Neural cell (in vitro differentiated cells): Measurements from ENCODE around the gene WDR54. TPM values are rescaled to one million over a fixed set of nuclear protein-coding genes. Genes with fewer than 3 reads are reported as not detected.

Source experiments
- H2AFZ ChIP-seq: fragments of 200-600, 300-800 bp; sonication (generic), shearing (Covaris generic); 2 replicates; pipeline ENCODE4 v1.6.0; 2014; ENCODE audit warnings: low read depth, mild to moderate bottlenecking, antibody characterized with exemption, low read length, moderate library complexity
- H3F3A ChIP-seq: fragments of 200-600 bp; shearing (Covaris generic); 2 replicates; pipeline ENCODE4 v1.6.1; 2016; ENCODE audit warnings: mild to moderate bottlenecking, moderate library complexity, mixed read lengths, antibody characterized with exemption, low read length; ENCODE audit not compliant: insufficient read depth, poor library complexity, severe bottlenecking
- H3K27ac ChIP-seq: fragments of 200-600, 300-800 bp; sonication (generic), shearing (Covaris generic); 2 replicates; pipeline ENCODE4 v1.5.1; 2014; ENCODE audit warnings: mild to moderate bottlenecking, low read length, moderate library complexity
- H3K27me3 ChIP-seq: fragments of 300-800, 200-600 bp; sonication (generic), shearing (Covaris generic); 2 replicates; pipeline ENCODE4 v1.6.0; 2014; ENCODE audit warnings: mild to moderate bottlenecking, low read depth, low read length, moderate library complexity; ENCODE audit not compliant: insufficient read depth
- H3K36me3 ChIP-seq: fragments of 300-800, 200-600 bp; sonication (generic), shearing (Covaris generic); 2 replicates; pipeline ENCODE4 v1.5.1; 2014; ENCODE audit warnings: mild to moderate bottlenecking, antibody characterized with exemption, low read length, moderate library complexity; ENCODE audit not compliant: insufficient read depth
- H3K4me2 ChIP-seq: fragments of 300-800, 200-600 bp; sonication (generic), shearing (Covaris generic); 2 replicates; pipeline ENCODE4 v1.6.0; 2014; ENCODE audit warnings: mild to moderate bottlenecking, low read length
- H3K4me3 ChIP-seq: fragments of 300-800, 200-600 bp; sonication (generic), shearing (Covaris generic); 2 replicates; pipeline ENCODE4 v1.5.1; 2014; ENCODE audit warnings: mild to moderate bottlenecking, low read length, moderate library complexity
- H3K79me2 ChIP-seq: fragments of 200-600 bp; shearing (Covaris generic); replicated peaks from 2 replicates; pipeline ENCODE4 v1.6.0; 2014; ENCODE audit warnings: mild to moderate bottlenecking, low read length, moderate library complexity; ENCODE audit not compliant: insufficient read depth
- H3K9ac ChIP-seq: fragments of 300-800, 200-600 bp; sonication (generic), shearing (Covaris generic); 2 replicates; pipeline ENCODE4 v1.6.1; 2016; ENCODE audit warnings: mild to moderate bottlenecking, low read length, mixed read lengths
- H3K9me2 ChIP-seq: fragments of 200-600 bp; shearing (Covaris generic); 2 replicates; pipeline ENCODE4 v1.6.1; 2016; ENCODE audit warnings: mild to moderate bottlenecking, low read length, mixed read lengths; ENCODE audit not compliant: insufficient read depth
- H3K9me3 ChIP-seq: fragments of 200-600, 300-800 bp; sonication (generic), shearing (Covaris generic); 2 replicates; pipeline ENCODE4 v1.6.1; 2016; ENCODE audit warnings: mild to moderate bottlenecking, mixed run types, low read length, moderate library complexity, mixed read lengths
- H4K20me1 ChIP-seq: fragments of 200-600 bp; shearing (Covaris generic); 2 replicates; pipeline ENCODE4 v1.6.1; 2016; ENCODE audit warnings: mild to moderate bottlenecking, mixed run types; ENCODE audit not compliant: insufficient read depth
- EP300 ChIP-seq: fragments of 450-650 bp; conservative IDR thresholded peaks from 2 replicates; pipeline ENCODE4 v1.6.1; 2014; ENCODE audit warnings: antibody characterized with exemption, mild to moderate bottlenecking, moderate library complexity; ENCODE audit not compliant: poor library complexity, severe bottlenecking
- EZH2 ChIP-seq: fragments of 200-600, 300-800 bp; shearing (Covaris generic), sonication (generic); IDR thresholded peaks from 2 replicates; pipeline ENCODE4 v1.6.1; 2014; ENCODE audit warnings: antibody characterized with exemption, low read length, borderline replicate concordance, mild to moderate bottlenecking; ENCODE audit not compliant: insufficient read depth, poor library complexity, severe bottlenecking
- MXI1 ChIP-seq: fragments of 450-650 bp; conservative IDR thresholded peaks from 2 replicates; pipeline ENCODE4 v1.6.1; 2014; ENCODE audit warnings: antibody characterized with exemption, mild to moderate bottlenecking; ENCODE audit not compliant: poor library complexity, severe bottlenecking
- POLR2AphosphoS5 ChIP-seq: IDR thresholded peaks from 2 replicates; pipeline ENCODE4 v1.6.1; 2012
- RAD21 ChIP-seq: fragments of 450-650 bp; conservative IDR thresholded peaks from 2 replicates; pipeline ENCODE4 v1.6.1; 2014; ENCODE audit warnings: antibody characterized with exemption, mild to moderate bottlenecking, moderate library complexity
- SMC3 ChIP-seq: fragments of 450-650 bp; conservative IDR thresholded peaks from 2 replicates; pipeline ENCODE4 v1.6.1; 2014; ENCODE audit warnings: antibody characterized with exemption, mild to moderate bottlenecking, moderate library complexity; ENCODE audit not compliant: poor library complexity
- TAF1 ChIP-seq: IDR thresholded peaks from 2 replicates; pipeline ENCODE4 v1.6.1; 2012; ENCODE audit warnings: low read depth
- polyA plus RNA-seq: library from polyadenylated mRNA; depleted of rRNA; stranded (reverse); fragments of >200 nt; gene quantifications from 2 replicates; pipeline ENCODE4 v1.2.3, GENCODE V29; 2014
- TF ChIP-seq, protein P1 (sequence below): IDR thresholded peaks from 2 replicates; pipeline ENCODE4 v1.6.1; 2012; ENCODE audit warnings: borderline replicate concordance
- TF ChIP-seq, protein P2 (sequence below): fragments of 450-650 bp; IDR thresholded peaks from 2 replicates; pipeline ENCODE4 v1.5.1; 2014; ENCODE audit warnings: antibody characterized with exemption, mild to moderate bottlenecking, moderate library complexity; ENCODE audit not compliant: poor library complexity, severe bottlenecking

WDR54 gene
- polyA plus RNA-seq, 1 donor from 2014 or later = 110 TPM

DNA sequence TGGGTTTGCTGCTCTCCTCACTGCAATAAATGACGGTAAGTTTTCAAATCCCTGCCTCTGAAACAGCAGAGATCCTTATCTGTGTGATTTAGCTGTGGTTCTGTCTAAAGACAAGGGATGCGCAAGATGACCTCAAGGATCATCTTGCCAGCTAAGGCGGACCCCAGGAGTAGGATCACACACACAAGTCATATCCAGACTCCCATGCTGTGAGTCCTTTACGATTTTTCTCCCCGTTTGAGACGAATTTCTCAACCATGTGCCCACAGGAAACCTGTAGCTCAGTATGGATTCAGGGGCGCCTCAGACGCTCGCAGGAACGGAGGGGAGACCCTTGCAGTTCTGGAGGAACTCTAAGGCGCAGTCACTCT is 30.3 kb upstream of the WDR54 start:
- H3K79me2 ChIP-seq = peaks cover 53% of the 10 kb centered on the region
- TF ChIP-seq EZH2 (no peak), SMC3 (no peak), TAF1 (no peak), MXI1 (peak; percentile 76)

DNA sequence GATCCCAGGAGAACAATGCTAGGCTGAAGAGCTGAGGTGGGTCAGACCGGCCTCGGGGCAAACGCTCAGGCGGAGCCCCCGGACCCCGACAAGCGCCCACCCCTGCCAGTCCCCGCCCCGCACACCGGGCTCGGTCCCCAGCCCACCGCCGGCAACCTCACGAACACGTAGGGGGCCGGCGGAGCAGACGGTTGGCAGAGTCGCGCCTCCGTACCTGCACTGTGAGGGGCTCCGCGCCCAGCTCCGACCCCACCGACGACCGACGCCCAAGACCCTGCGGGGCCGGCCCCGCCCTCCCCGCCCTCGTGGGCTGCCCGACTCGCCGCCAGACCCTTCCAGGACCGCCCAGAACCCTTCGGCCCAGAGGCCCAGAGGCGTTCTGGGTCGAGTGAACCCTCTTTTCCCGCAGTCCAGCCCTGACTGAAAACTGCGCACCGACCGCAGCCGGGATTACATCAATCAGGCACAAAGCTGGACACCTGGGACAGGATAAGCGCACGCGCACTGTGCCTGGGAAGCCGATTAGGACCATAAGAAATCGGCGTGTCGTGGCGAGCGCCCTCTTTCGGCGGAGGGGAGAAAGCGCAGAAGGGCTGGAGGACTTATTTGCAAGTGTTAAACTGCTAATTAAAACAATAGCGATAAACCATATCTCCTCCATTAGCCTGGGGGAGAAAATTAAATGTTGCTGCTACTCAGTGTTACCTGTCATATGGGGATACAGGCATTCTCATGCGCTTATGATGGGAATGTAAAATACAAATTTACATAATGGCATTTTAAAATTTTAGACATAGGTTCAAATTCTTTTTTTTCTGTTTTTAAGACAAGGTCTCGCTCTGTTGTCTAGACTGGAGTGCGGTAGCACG is 29.7 kb upstream of the WDR54 start:
- Histone ChIP-seq H3K4me2 (peak overlapping the region; percentile 95), H3K9ac (peak overlapping the region; percentile 78), H3K9me2 (no peaks in the 10 kb centered on the region)

More for the DNA sequence above, 30.3 kb upstream of the WDR54 start:
- H3K36me3 ChIP-seq = no peaks in the 10 kb centered on the region
- H3K27me3 ChIP-seq = no peaks in the 10 kb centered on the region
- H3K9me3 ChIP-seq = no peaks in the 10 kb centered on the region
- no peaks in the 10 kb centered on the region for H3K9me2 ChIP-seq
- H3F3A ChIP-seq = no peaks in the 10 kb centered on the region
- H4K20me1 ChIP-seq = no peaks in the 10 kb centered on the region
- peak overlapping the region; percentile 95 for H3K4me2 ChIP-seq
- H3K4me3 ChIP-seq = peak overlapping the region; percentile 84
- H3K9ac ChIP-seq = peak overlapping the region; percentile 78
- peak overlapping the region; percentile 87 for H3K27ac ChIP-seq
- H2AFZ ChIP-seq = peak overlapping the region; percentile 66

More for the DNA sequence above, 29.7 kb upstream of the WDR54 start:
- Histone ChIP-seq H3K27me3 (no peaks in the 10 kb centered on the region), H4K20me1 (no peaks in the 10 kb centered on the region), H2AFZ (peak overlapping the region; percentile 66), H3K36me3 (no peaks in the 10 kb centered on the region), H3K27ac (peak overlapping the region; percentile 87), H3K9me3 (no peaks in the 10 kb centered on the region), H3K79me2 (peaks cover 47% of the 10 kb centered on the region), H3F3A (no peaks in the 10 kb centered on the region), H3K4me3 (peak overlapping the region; percentile 84)
- TF ChIP-seq EZH2 (no peak), MXI1 (no peak), SMC3 (peak; percentile 85), TAF1 (peak; percentile 75), POLR2AphosphoS5 (peak; percentile 85), RAD21 (peak; percentile 81), EP300 (peak; percentile 51)
- TF ChIP-seq, protein P1, sequence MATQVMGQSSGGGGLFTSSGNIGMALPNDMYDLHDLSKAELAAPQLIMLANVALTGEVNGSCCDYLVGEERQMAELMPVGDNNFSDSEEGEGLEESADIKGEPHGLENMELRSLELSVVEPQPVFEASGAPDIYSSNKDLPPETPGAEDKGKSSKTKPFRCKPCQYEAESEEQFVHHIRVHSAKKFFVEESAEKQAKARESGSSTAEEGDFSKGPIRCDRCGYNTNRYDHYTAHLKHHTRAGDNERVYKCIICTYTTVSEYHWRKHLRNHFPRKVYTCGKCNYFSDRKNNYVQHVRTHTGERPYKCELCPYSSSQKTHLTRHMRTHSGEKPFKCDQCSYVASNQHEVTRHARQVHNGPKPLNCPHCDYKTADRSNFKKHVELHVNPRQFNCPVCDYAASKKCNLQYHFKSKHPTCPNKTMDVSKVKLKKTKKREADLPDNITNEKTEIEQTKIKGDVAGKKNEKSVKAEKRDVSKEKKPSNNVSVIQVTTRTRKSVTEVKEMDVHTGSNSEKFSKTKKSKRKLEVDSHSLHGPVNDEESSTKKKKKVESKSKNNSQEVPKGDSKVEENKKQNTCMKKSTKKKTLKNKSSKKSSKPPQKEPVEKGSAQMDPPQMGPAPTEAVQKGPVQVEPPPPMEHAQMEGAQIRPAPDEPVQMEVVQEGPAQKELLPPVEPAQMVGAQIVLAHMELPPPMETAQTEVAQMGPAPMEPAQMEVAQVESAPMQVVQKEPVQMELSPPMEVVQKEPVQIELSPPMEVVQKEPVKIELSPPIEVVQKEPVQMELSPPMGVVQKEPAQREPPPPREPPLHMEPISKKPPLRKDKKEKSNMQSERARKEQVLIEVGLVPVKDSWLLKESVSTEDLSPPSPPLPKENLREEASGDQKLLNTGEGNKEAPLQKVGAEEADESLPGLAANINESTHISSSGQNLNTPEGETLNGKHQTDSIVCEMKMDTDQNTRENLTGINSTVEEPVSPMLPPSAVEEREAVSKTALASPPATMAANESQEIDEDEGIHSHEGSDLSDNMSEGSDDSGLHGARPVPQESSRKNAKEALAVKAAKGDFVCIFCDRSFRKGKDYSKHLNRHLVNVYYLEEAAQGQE = peak; percentile 73
- TF ChIP-seq, protein P2, sequence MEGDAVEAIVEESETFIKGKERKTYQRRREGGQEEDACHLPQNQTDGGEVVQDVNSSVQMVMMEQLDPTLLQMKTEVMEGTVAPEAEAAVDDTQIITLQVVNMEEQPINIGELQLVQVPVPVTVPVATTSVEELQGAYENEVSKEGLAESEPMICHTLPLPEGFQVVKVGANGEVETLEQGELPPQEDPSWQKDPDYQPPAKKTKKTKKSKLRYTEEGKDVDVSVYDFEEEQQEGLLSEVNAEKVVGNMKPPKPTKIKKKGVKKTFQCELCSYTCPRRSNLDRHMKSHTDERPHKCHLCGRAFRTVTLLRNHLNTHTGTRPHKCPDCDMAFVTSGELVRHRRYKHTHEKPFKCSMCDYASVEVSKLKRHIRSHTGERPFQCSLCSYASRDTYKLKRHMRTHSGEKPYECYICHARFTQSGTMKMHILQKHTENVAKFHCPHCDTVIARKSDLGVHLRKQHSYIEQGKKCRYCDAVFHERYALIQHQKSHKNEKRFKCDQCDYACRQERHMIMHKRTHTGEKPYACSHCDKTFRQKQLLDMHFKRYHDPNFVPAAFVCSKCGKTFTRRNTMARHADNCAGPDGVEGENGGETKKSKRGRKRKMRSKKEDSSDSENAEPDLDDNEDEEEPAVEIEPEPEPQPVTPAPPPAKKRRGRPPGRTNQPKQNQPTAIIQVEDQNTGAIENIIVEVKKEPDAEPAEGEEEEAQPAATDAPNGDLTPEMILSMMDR = peak; percentile 99
